Activated CD8-positive, alpha-beta memory T cell treated with anti-CD3 and anti-CD28 coated beads, Interleukin-2, amount 50 U/mL, for 48 hours (primary cell): Measurements from ENCODE around the gene SLC16A4.

ENCODE experiments used
- DNase-seq: peaks from one replicate; pipeline ENCODE4 v3.0.0-alpha.2; 2020

Gene SLC16A4

GRCh38 chr1:110350360-110350759 is 40.5 kb downstream of the SLC16A4 start:
- DNase-seq, result no peak

GRCh38 chr1:110348771-110349170 is 42.1 kb downstream of the SLC16A4 start:
- DNase-seq, result no peak

- DNase-seq, result no peak
Observed at GRCh38 chr1:110348050-110348449, 42.8 kb downstream of the SLC16A4 start.

GRCh38 chr1:110347182-110347893 is 43.5 kb downstream of the SLC16A4 start:
- no peak for DNase-seq

- DNase-seq, result no peak
Observed at GRCh38 chr1:110346690-110347089, 44.1 kb downstream of the SLC16A4 start.

GRCh38 chr1:110345480-110345879 is 45.3 kb downstream of the SLC16A4 start:
- no peak for DNase-seq

- DNase-seq, result no peak
Observed at GRCh38 chr1:110344152-110344551, 46.7 kb downstream of the SLC16A4 start.

GRCh38 chr1:110343249-110343648 is 47.6 kb downstream of the SLC16A4 start:
- no peak for DNase-seq

- no peak for DNase-seq
Observed at GRCh38 chr1:110341872-110342331, 48.9 kb downstream of the SLC16A4 start.

GRCh38 chr1:110341146-110341871 is 49.5 kb downstream of the SLC16A4 start:
- no peak for DNase-seq

GRCh38 chr1:110340207-110340468 is 50.7 kb downstream of the SLC16A4 start:
- DNase-seq, result no peak

GRCh38 chr1:110339407-110340206 is 51.2 kb downstream of the SLC16A4 start:
- DNase-seq, result peak; percentile 81

GRCh38 chr1:110338886-110339406 is 51.9 kb downstream of the SLC16A4 start, which contains the start of gene RBM15:
Gene RBM15, plus strand, starts transcription at chr1:110339377. Its CDS starts 29 bp downstream, at chr1:110339406.
- DNase-seq, result peak; percentile 93

- DNase-seq, result peak; percentile 97
Observed at GRCh38 chr1:110338309-110338885, 52.4 kb downstream of the SLC16A4 start.

GRCh38 chr1:110337704-110338308 is 53.0 kb downstream of the SLC16A4 start:
- peak; percentile 75 for DNase-seq

GRCh38 chr1:110336300-110337039 is 54.4 kb downstream of the SLC16A4 start:
- no peak for DNase-seq

GRCh38 chr1:110335265-110335664 is 55.6 kb downstream of the SLC16A4 start:
- no peak for DNase-seq

GRCh38 chr1:110328700-110329099 is 62.1 kb downstream of the SLC16A4 start:
- no peak for DNase-seq

GRCh38 chr1:110328274-110328673 is 62.6 kb downstream of the SLC16A4 start:
- no peak for DNase-seq

- DNase-seq, result no peak
Observed at GRCh38 chr1:110326826-110327225, 64.0 kb downstream of the SLC16A4 start.

- DNase-seq, result no peak
Observed at GRCh38 chr1:110324667-110325066, 66.2 kb downstream of the SLC16A4 start.

- DNase-seq, result no peak
Observed at GRCh38 chr1:110321846-110322245, 69.0 kb downstream of the SLC16A4 start.
